ENCODE measurements around the gene TBC1D22B.
A peak's percentile ranks its signal among the peaks of the same experiment; 100 is the strongest.

DNA sequence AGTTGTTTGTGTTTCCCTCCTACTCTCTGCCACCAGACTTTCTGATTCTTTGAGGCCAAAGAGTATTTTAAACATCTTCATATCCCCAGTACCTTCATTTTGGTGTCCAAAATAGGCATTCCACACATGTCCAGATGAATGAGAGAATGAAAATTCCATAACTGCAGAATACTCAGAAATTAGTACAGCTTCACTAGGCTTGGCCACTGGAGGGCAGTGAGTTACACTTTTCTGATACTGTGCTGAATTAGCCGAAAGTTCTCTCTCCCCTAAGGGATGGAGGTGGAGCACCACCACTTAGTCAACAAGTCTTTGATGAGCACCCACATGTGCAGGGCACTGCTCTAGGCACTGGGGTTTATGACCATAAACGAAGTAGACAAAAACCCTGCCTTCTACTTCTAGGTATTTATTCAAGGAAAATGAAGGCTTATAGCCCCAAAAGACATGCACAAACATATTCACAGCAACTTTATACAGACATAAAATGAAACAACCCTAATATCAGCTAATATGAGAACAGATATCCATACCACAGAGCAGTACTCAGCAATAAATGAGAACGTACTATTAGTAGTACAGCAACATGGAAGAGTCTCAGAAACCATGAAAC is 46.4 kb downstream of the TBC1D22B start:
- TF ChIP-seq, protein P1, sequence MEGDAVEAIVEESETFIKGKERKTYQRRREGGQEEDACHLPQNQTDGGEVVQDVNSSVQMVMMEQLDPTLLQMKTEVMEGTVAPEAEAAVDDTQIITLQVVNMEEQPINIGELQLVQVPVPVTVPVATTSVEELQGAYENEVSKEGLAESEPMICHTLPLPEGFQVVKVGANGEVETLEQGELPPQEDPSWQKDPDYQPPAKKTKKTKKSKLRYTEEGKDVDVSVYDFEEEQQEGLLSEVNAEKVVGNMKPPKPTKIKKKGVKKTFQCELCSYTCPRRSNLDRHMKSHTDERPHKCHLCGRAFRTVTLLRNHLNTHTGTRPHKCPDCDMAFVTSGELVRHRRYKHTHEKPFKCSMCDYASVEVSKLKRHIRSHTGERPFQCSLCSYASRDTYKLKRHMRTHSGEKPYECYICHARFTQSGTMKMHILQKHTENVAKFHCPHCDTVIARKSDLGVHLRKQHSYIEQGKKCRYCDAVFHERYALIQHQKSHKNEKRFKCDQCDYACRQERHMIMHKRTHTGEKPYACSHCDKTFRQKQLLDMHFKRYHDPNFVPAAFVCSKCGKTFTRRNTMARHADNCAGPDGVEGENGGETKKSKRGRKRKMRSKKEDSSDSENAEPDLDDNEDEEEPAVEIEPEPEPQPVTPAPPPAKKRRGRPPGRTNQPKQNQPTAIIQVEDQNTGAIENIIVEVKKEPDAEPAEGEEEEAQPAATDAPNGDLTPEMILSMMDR (IDR thresholded peaks at IDR 0.05), result peak in 1 of 7 experiments; percentile 28
- TF ChIP-seq POLR2A (IDR thresholded peaks at IDR 0.05), result no peak
